Tibial nerve (tissue), 4 donors: ENCODE results near the gene TUBA1B. TPM values are rescaled to one million over a fixed set of nuclear protein-coding genes. Genes with fewer than 3 reads are reported as not detected.
"Not testable (repeated sequence)": the region's sequence is repeated elsewhere in the genome, so short reads cannot be mapped to it uniquely, and the experiment has no call there.

Source experiments
- DNase-seq, 2 donors: peaks; one replicate each; pipeline ENCODE4 v3.0.0-alpha.2; 2019; ENCODE audit warnings: low spot score in 2 of 2
- H3K27ac ChIP-seq, 4 donors: fragments of 200-600 bp; sonication (generic) in 3 of 4; one replicate each; pipeline ENCODE4 v1.5.1; 2017 to 2019; ENCODE audit warnings: mild to moderate bottlenecking in 1 of 4
- H3K27me3 ChIP-seq, 2 donors: fragments of 200-600 bp; sonication (generic) in 1 of 2; one replicate each; pipeline versions ENCODE4 v1.5.1 to v1.6.0; 2017 to 2019
- H3K36me3 ChIP-seq, 3 donors: fragments of 200-600 bp; sonication (generic); one replicate each; pipeline ENCODE4 v1.5.1; 2018 to 2019
- H3K4me1 ChIP-seq, 4 donors: fragments of 200-600 bp; sonication (generic) in 3 of 4; one replicate each; pipeline ENCODE4 v1.5.1; 2017 to 2019
- H3K4me3 ChIP-seq, 4 donors: fragments of 200-600 bp; sonication (generic) in 3 of 4; one replicate each; pipeline ENCODE4 v1.5.1; 2017 to 2019; ENCODE audit warnings: mild to moderate bottlenecking in 1 of 4, moderate library complexity in 1 of 4
- H3K9me3 ChIP-seq, 4 donors: fragments of 200-600 bp; sonication (generic) in 3 of 4; one replicate each; pipeline ENCODE4 v1.5.1; 2017 to 2019
- EP300 ChIP-seq, 2 donors: sonication (generic); formaldehyde crosslinking; IDR thresholded peaks; one replicate each; pipeline ENCODE4 v1.6.1; 2017; ENCODE audit warnings: antibody characterized with exemption in 2 of 2, mild to moderate bottlenecking in 1 of 2
- POLR2A ChIP-seq, 2 donors: fragments of 450-650 bp; IDR thresholded peaks; one replicate each; pipeline ENCODE4 v1.6.1; 2017; ENCODE audit warnings: antibody characterized with exemption in 2 of 2, mild to moderate bottlenecking in 2 of 2, moderate library complexity in 2 of 2
- WGBS, 2 donors: methylation state at CpG; one replicate each; pipeline ENCODE4 v1.1.5; 2018; 5-methylcytosine and 5-hydroxymethylcytosine counted together
- total RNA-seq, 4 donors: library from RNA; depleted of rRNA; stranded (reverse); fragments of >200 nt; gene quantifications; one replicate each; pipeline ENCODE4 v1.1.0, GENCODE V29; 2016
- TF ChIP-seq, protein P1 (sequence below), 5 experiments: fragments of 200-600 bp in 3 of 5; fragments of 450-650 bp in 2 of 5; sonication (generic) in 3 of 5; IDR thresholded peaks; one replicate each; pipeline ENCODE4 v1.5.1; 2016 to 2019; ENCODE audit warnings: antibody characterized with exemption in 5 of 5, mild to moderate bottlenecking in 3 of 5, moderate library complexity in 2 of 5

Gene TUBA1B
- 100 to 1,000 TPM; 516 to 967 (median 709) TPM for total RNA-seq

DNA sequence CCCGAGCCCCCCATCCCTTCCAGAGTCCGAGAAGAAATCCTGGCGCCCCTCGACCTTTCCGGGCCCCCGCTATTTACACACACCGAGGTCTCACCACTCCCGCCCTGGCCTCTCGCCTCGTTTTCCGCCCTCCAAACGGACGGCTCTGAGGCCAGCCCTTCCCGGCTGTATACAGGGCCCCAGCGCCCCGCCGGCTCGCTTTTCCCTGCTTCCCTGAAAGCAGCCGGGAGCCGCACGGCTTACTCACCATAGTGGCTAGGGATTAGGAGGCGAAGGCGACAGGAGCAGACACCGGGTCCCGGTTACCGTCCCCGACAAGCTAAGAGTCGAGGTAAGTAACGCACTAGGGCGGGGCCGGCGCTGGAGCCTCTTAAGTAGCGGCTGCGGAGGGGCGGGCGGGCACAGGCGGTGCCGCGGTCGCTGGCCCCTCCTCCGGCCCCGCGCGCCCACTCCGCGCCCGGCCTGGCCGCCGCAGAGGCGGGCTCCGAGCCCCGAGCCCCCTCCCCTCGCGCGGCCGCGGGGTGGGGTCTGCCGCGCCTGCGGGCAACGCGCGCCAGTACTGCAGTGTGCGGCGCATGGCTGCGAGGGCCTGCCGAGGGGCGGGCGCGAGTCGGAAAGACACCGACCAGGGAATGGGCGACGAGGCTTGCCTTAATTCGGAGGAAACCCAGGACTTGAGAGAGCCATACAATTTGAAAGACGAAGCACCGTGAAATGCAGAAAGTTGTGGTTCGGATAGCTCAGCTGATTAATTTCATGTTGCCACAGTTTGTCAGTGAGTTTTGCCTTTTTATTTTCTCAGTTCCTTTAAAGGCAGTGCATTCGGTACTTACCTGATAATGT, at the start of gene TUBA1B:
TUBA1B (minus strand) TSS at position 345 of the 843 bp plus-strand sequence; CDS start at position 250, 95 bp downstream.
- no peaks in the 10 kb centered on the region for H3K27me3 ChIP-seq
- peak in 1 of 2 donors; percentile 99 for TF ChIP-seq EP300 (IDR thresholded peaks at IDR 0.05)
- TF ChIP-seq POLR2A (IDR thresholded peaks at IDR 0.05), result peak; percentile 90 to 93
- TF ChIP-seq, protein P1, sequence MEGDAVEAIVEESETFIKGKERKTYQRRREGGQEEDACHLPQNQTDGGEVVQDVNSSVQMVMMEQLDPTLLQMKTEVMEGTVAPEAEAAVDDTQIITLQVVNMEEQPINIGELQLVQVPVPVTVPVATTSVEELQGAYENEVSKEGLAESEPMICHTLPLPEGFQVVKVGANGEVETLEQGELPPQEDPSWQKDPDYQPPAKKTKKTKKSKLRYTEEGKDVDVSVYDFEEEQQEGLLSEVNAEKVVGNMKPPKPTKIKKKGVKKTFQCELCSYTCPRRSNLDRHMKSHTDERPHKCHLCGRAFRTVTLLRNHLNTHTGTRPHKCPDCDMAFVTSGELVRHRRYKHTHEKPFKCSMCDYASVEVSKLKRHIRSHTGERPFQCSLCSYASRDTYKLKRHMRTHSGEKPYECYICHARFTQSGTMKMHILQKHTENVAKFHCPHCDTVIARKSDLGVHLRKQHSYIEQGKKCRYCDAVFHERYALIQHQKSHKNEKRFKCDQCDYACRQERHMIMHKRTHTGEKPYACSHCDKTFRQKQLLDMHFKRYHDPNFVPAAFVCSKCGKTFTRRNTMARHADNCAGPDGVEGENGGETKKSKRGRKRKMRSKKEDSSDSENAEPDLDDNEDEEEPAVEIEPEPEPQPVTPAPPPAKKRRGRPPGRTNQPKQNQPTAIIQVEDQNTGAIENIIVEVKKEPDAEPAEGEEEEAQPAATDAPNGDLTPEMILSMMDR (IDR thresholded peaks at IDR 0.05), result peak in 1 of 5 experiments; percentile 13
- 0 to 1% methylated on average over 22 to 34 of the region's 79 CpGs for WGBS, 2 donors

DNA sequence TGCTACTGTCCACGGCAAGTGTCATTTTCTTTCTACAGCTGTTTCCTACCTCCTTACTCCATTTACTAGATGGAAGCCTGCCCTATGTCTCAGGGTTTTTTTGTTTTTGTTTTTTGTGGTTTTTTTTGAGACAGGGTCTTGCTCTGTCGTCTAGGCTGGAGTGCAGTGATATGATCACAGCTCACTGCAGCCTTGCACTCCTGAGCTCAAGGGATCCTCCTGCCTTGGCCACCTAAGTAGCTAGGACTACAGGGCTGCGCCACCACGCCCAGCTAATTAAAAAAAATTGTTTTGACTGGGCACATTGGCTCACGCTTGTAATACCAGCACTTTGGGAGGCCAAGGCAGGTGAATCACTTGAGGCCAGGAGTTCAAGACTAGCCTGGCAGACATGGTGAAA, 43.0 kb upstream of the TUBA1B start:
- TF ChIP-seq EP300 (IDR thresholded peaks at IDR 0.05) (no peak), POLR2A (IDR thresholded peaks at IDR 0.05) (no peak)
- TF ChIP-seq, protein P1 (IDR thresholded peaks at IDR 0.05), result no peak
- H3K9me3 ChIP-seq, result peaks cover 0 to 5% (median 0%) of the 10 kb centered on the region in 4 donors
- no peaks in the 10 kb centered on the region for H3K36me3 ChIP-seq
- no peak overlapping the region for H3K27ac ChIP-seq
- H3K4me3 ChIP-seq, result no peak overlapping the region
- no peaks in the 10 kb centered on the region for H3K27me3 ChIP-seq
- no peaks in the 10 kb centered on the region for H3K4me1 ChIP-seq
- WGBS, 2 donors, result 70 to 74% methylated on average over 5 of the region's 5 CpGs
- no peak for DNase-seq

More for the DNA sequence above, at the start of gene TUBA1B:
- Histone ChIP-seq H3K4me1 (peaks cover 0 to 40% (median 9%) of the 10 kb centered on the region in 4 donors), H3K4me3 (peak within 1 kb of the TSS; percentile 70 to 99 (median 90)), H3K27ac (peak within 1 kb of the TSS; percentile 95 to 100 (median 98)), H3K9me3 (no peaks in the 10 kb centered on the region), H3K36me3 (peaks cover 5 to 33% (median 10%) of the 10 kb centered on the region in 3 donors)
- DNase-seq, result peak; percentile 83 to 88

DNA sequence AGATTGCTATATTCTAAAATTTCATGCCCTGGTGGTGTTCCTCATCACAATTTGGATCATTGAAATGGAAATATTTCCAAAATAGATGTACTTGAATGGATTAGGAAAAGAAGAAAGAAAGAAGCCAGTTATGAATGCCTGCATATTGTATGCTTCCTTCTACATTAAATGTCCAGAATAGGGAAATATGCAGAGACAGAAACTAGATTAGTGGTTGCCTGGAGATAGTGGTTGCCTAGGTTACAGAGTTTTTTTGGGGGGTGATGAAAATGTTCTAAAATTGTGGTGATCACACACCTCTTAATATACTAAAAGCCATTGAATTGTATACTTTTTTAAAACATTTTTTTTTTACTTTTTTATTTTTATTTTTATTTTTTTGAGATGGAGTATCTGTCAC, 39.7 kb upstream of the TUBA1B start:
- Histone ChIP-seq H3K36me3 (no peaks in the 10 kb centered on the region), H3K9me3 (no peaks in the 10 kb centered on the region), H3K27ac (no peak overlapping the region), H3K4me1 (no peaks in the 10 kb centered on the region), H3K4me3 (no peak overlapping the region), H3K27me3 (no peaks in the 10 kb centered on the region)
- no peak for DNase-seq
- TF ChIP-seq EP300 (IDR thresholded peaks at IDR 0.05) (no peak), POLR2A (IDR thresholded peaks at IDR 0.05) (no peak)
- TF ChIP-seq, protein P1 (IDR thresholded peaks at IDR 0.05), result no peak

DNA sequence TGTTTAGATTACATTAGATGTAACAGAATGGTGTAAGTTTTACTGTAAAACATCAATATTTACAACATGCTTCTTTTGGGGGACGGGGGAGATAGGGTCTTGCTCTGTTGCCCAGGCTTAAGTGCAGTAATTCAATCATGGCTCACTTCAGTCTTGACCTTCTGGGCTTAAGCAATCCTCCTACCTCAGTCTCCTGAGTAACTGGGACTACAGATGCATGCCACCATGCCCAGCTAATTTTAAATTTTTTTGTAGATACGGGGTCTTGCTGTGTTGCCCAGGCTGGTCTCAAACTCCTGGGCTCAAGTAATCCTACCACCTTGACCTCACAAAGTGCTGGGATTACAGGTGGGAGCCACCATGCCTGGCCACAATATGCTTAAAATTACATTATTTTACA, 33.9 kb upstream of the TUBA1B start:
- Histone ChIP-seq H3K4me1 (no peaks in the 10 kb centered on the region), H3K27me3 (no peaks in the 10 kb centered on the region), H3K27ac (no peak overlapping the region), H3K4me3 (no peak overlapping the region), H3K36me3 (no peaks in the 10 kb centered on the region), H3K9me3 (no peaks in the 10 kb centered on the region)
- TF ChIP-seq EP300 (IDR thresholded peaks at IDR 0.05) (no peak), POLR2A (IDR thresholded peaks at IDR 0.05) (no peak)
- TF ChIP-seq, protein P1 (IDR thresholded peaks at IDR 0.05), result no peak
- no peak for DNase-seq
- 91 to 94% methylated on average over 2 of the region's 2 CpGs for WGBS, 2 donors

DNA sequence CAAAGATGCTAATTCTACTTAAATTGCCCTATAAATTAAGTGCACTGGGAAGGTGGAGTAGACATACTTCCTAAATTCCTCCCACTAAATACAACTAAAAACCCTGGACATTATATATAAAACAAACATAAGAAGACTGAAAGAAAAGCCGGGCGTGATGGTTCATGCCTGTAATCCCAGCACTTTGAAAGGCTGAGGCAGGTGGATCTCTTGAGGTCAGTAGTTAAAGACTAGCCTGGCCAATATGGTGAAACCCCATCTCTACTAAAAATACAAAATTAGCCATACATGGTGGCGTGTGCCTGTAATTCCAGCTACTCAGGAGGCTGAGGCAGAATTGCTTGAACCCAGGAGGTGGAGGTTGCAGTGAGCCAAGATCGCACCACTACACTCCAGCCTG, 30.7 kb upstream of the TUBA1B start:
- WGBS, 2 donors, result 89 to 95% methylated on average over 4 of the region's 4 CpGs
- H3K27ac ChIP-seq, H3K4me3 ChIP-seq, H3K36me3 ChIP-seq, H3K27me3 ChIP-seq, H3K9me3 ChIP-seq, DNase-seq, H3K4me1 ChIP-seq: not testable (repeated sequence)
